Neural progenitor cell (in vitro differentiated cells): ENCODE results near the gene OR8H3.

Experiments
- EZH2 ChIP-seq: fragments of 200-600 bp; sonication (generic); IDR thresholded peaks from 2 replicates; pipeline ENCODE4 v1.6.1; 2017; ENCODE audit warnings: antibody characterized with exemption, mild to moderate bottlenecking, moderate library complexity
- EZH2phosphoT487 ChIP-seq: fragments of 200-600 bp; sonication (generic); IDR thresholded peaks from 2 replicates; pipeline ENCODE4 v1.6.1; 2017; ENCODE audit warnings: antibody characterized with exemption
- TF ChIP-seq, protein P1 (sequence below): fragments of 200-600 bp; sonication (generic); IDR thresholded peaks from 2 replicates; pipeline ENCODE4 v1.5.1; 2017; ENCODE audit warnings: antibody characterized with exemption, mild to moderate bottlenecking

DNA sequence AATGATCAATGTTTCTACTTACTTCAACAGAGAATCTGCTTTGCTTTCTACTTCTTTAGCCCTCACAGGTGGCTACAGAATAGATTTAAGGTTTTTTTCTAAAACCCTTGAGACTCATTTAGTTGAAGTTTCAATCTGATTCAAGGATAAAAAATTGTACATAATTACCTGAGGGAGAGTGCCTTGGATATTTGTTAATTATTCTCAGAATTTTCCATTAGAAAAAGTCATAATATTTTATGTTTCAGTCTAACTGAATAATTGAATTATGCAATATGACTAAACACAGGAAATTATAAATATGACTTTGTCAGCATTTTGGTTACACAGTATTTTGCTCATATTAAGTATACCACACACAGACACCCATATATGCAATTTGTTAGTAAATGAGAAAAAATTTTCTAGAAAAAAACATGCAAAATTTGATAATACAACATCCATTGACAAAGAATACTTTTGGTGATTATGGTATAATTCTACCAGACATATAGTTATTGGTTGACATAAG, 18.0 kb downstream of the OR8H3 start, which contains the start of gene OR8J3:
- TF ChIP-seq, protein P1, sequence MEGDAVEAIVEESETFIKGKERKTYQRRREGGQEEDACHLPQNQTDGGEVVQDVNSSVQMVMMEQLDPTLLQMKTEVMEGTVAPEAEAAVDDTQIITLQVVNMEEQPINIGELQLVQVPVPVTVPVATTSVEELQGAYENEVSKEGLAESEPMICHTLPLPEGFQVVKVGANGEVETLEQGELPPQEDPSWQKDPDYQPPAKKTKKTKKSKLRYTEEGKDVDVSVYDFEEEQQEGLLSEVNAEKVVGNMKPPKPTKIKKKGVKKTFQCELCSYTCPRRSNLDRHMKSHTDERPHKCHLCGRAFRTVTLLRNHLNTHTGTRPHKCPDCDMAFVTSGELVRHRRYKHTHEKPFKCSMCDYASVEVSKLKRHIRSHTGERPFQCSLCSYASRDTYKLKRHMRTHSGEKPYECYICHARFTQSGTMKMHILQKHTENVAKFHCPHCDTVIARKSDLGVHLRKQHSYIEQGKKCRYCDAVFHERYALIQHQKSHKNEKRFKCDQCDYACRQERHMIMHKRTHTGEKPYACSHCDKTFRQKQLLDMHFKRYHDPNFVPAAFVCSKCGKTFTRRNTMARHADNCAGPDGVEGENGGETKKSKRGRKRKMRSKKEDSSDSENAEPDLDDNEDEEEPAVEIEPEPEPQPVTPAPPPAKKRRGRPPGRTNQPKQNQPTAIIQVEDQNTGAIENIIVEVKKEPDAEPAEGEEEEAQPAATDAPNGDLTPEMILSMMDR: no peak
- TF ChIP-seq EZH2 (no peak), EZH2phosphoT487 (no peak)
